ENCODE data around the gene ASCL2.

ASCL2 gene

GRCh38 chr11:2275334-2276279 is 5.2 kb upstream of the ASCL2 start:
- Histone ChIP-seq H3K4me1 (ENCODE audit: control insufficient read depth, insufficient read depth, low read length) (peaks cover 4% of the 10 kb centered on the region), H3K27me3 (replicated peaks; ENCODE audit: control insufficient read depth, insufficient read depth, low read length) (peaks cover 65% of the 10 kb centered on the region), H3K9me3 (ENCODE audit: control insufficient read depth, low read length) (peaks cover 17% of the 10 kb centered on the region), H3K4me3 (ENCODE audit: low read length) (no peak overlapping the region), H3K36me3 (ENCODE audit: control insufficient read depth, insufficient read depth, low read length, severe bottlenecking) (no peaks in the 10 kb centered on the region), H3K9ac (ENCODE audit: low read length) (no peak overlapping the region)
- no peak for DNase-seq (ENCODE audit: low read depth)

GRCh38 chr11:2273771-2274170 is 3.4 kb upstream of the ASCL2 start:
- peaks cover 4% of the 10 kb centered on the region for H3K4me1 ChIP-seq (ENCODE audit: control insufficient read depth, insufficient read depth, low read length)
- H3K27me3 ChIP-seq (replicated peaks; ENCODE audit: control insufficient read depth, insufficient read depth, low read length): peaks cover 57% of the 10 kb centered on the region
- peaks cover 5% of the 10 kb centered on the region for H3K9me3 ChIP-seq (ENCODE audit: control insufficient read depth, low read length)
- DNase-seq (ENCODE audit: low read depth): no peak
- H3K36me3 ChIP-seq (ENCODE audit: control insufficient read depth, insufficient read depth, low read length, severe bottlenecking): no peaks in the 10 kb centered on the region
- no peak overlapping the region for H3K9ac ChIP-seq (ENCODE audit: low read length)
- no peak overlapping the region for H3K4me3 ChIP-seq (ENCODE audit: low read length)

- no peaks in the 10 kb centered on the region for H3K36me3 ChIP-seq (ENCODE audit: control insufficient read depth, insufficient read depth, low read length, severe bottlenecking)
- H3K4me3 ChIP-seq (ENCODE audit: low read length): no peak overlapping the region
- H3K27me3 ChIP-seq (replicated peaks; ENCODE audit: control insufficient read depth, insufficient read depth, low read length): peaks cover 57% of the 10 kb centered on the region
- H3K9me3 ChIP-seq (ENCODE audit: control insufficient read depth, low read length): peaks cover 5% of the 10 kb centered on the region
- DNase-seq (ENCODE audit: low read depth): no peak
- H3K4me1 ChIP-seq (ENCODE audit: control insufficient read depth, insufficient read depth, low read length): peaks cover 4% of the 10 kb centered on the region
- H3K9ac ChIP-seq (ENCODE audit: low read length): no peak overlapping the region
Measured at GRCh38 chr11:2273311-2273710, 2.9 kb upstream of the ASCL2 start.

- no peaks in the 10 kb centered on the region for H3K36me3 ChIP-seq (ENCODE audit: control insufficient read depth, insufficient read depth, low read length, severe bottlenecking)
- H3K9ac ChIP-seq (ENCODE audit: low read length): no peak overlapping the region
- H3K27me3 ChIP-seq (replicated peaks; ENCODE audit: control insufficient read depth, insufficient read depth, low read length): peaks cover 57% of the 10 kb centered on the region
- peaks cover 5% of the 10 kb centered on the region for H3K9me3 ChIP-seq (ENCODE audit: control insufficient read depth, low read length)
- H3K4me1 ChIP-seq (ENCODE audit: control insufficient read depth, insufficient read depth, low read length): peaks cover 4% of the 10 kb centered on the region
- no peak for DNase-seq (ENCODE audit: low read depth)
- H3K4me3 ChIP-seq (ENCODE audit: low read length): no peak overlapping the region
Measured at GRCh38 chr11:2272946-2273280, 2.5 kb upstream of the ASCL2 start.

- peaks cover 5% of the 10 kb centered on the region for H3K9me3 ChIP-seq (ENCODE audit: control insufficient read depth, low read length)
- DNase-seq (ENCODE audit: low read depth): no peak
- H3K4me3 ChIP-seq (ENCODE audit: low read length): no peak overlapping the region
- peaks cover 55% of the 10 kb centered on the region for H3K27me3 ChIP-seq (replicated peaks; ENCODE audit: control insufficient read depth, insufficient read depth, low read length)
- no peak overlapping the region for H3K9ac ChIP-seq (ENCODE audit: low read length)
- peaks cover 3% of the 10 kb centered on the region for H3K4me1 ChIP-seq (ENCODE audit: control insufficient read depth, insufficient read depth, low read length)
- no peaks in the 10 kb centered on the region for H3K36me3 ChIP-seq (ENCODE audit: control insufficient read depth, insufficient read depth, low read length, severe bottlenecking)
Measured at GRCh38 chr11:2272228-2272945, 2.0 kb upstream of the ASCL2 start.

GRCh38 chr11:2271327-2272227 is 1.2 kb upstream of the ASCL2 start:
- Histone ChIP-seq H3K4me3 (ENCODE audit: low read length) (no peak overlapping the region), H3K9ac (ENCODE audit: low read length) (no peak overlapping the region), H3K9me3 (ENCODE audit: control insufficient read depth, low read length) (peaks cover 5% of the 10 kb centered on the region), H3K27me3 (replicated peaks; ENCODE audit: control insufficient read depth, insufficient read depth, low read length) (peaks cover 47% of the 10 kb centered on the region), H3K4me1 (ENCODE audit: control insufficient read depth, insufficient read depth, low read length) (no peaks in the 10 kb centered on the region), H3K36me3 (ENCODE audit: control insufficient read depth, insufficient read depth, low read length, severe bottlenecking) (no peaks in the 10 kb centered on the region)
- DNase-seq (ENCODE audit: low read depth): no peak

GRCh38 chr11:2271077-2271326 is 614 bp upstream of the ASCL2 start:
- no peak overlapping the region for H3K9ac ChIP-seq (ENCODE audit: low read length)
- no peaks in the 10 kb centered on the region for H3K36me3 ChIP-seq (ENCODE audit: control insufficient read depth, insufficient read depth, low read length, severe bottlenecking)
- peaks cover 5% of the 10 kb centered on the region for H3K9me3 ChIP-seq (ENCODE audit: control insufficient read depth, low read length)
- no peak overlapping the region for H3K4me3 ChIP-seq (ENCODE audit: low read length)
- H3K4me1 ChIP-seq (ENCODE audit: control insufficient read depth, insufficient read depth, low read length): no peaks in the 10 kb centered on the region
- no peak for DNase-seq (ENCODE audit: low read depth)
- H3K27me3 ChIP-seq (replicated peaks; ENCODE audit: control insufficient read depth, insufficient read depth, low read length): peaks cover 43% of the 10 kb centered on the region

- Histone ChIP-seq H3K4me1 (ENCODE audit: control insufficient read depth, insufficient read depth, low read length) (no peaks in the 10 kb centered on the region), H3K36me3 (ENCODE audit: control insufficient read depth, insufficient read depth, low read length, severe bottlenecking) (no peaks in the 10 kb centered on the region), H3K9ac (ENCODE audit: low read length) (no peak overlapping the region), H3K4me3 (ENCODE audit: low read length) (no peak overlapping the region), H3K27me3 (replicated peaks; ENCODE audit: control insufficient read depth, insufficient read depth, low read length) (peaks cover 32% of the 10 kb centered on the region), H3K9me3 (ENCODE audit: control insufficient read depth, low read length) (peaks cover 5% of the 10 kb centered on the region)
- peak; percentile 35 for DNase-seq (ENCODE audit: low read depth)
Measured at GRCh38 chr11:2269601-2270321, 627 bp downstream of the ASCL2 start.

GRCh38 chr11:2268729-2269600 is 1.4 kb downstream of the ASCL2 start:
- H3K27me3 ChIP-seq (replicated peaks; ENCODE audit: control insufficient read depth, insufficient read depth, low read length): peaks cover 25% of the 10 kb centered on the region

More at GRCh38 chr11:2268729-2269600, 1.4 kb downstream of the ASCL2 start:
- Histone ChIP-seq H3K9me3 (ENCODE audit: control insufficient read depth, low read length) (no peaks in the 10 kb centered on the region), H3K4me3 (ENCODE audit: low read length) (peak overlapping the region; percentile 56), H3K36me3 (ENCODE audit: control insufficient read depth, insufficient read depth, low read length, severe bottlenecking) (no peaks in the 10 kb centered on the region), H3K9ac (ENCODE audit: low read length) (no peak overlapping the region), H3K4me1 (ENCODE audit: control insufficient read depth, insufficient read depth, low read length) (no peaks in the 10 kb centered on the region)
- peak; percentile 47 for DNase-seq (ENCODE audit: low read depth)

All from adipocyte (in vitro differentiated cells).